COR-L47 (cell line): ENCODE data around the gene STAT5A.
A peak's percentile ranks its signal among the peaks of the same experiment; 100 is the strongest.

Source experiments
- DNase-seq: peaks from one replicate; lab custom pipeline; 2025; lab: John Stamatoyannopoulos, UW

The STAT5A gene

DNA sequence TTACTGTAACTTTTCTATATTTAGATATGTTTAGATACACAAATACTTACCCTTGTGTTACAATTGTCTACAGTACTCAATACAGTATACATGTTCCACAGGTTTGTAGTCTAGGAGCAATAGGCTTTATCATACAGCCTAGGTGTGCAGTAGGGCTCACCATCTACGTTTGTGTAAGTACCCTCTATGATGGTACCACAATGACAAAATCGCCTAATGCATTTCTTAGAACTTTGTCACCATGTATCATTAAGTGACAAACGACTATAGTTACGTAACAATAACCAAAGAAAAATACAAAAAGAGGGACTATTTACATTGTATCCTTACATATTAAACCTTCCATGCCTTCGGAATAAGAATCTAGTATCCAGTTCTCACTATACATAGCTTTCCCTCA, 20.1 kb upstream of the STAT5A start:
- DNase-seq = no peak

DNA sequence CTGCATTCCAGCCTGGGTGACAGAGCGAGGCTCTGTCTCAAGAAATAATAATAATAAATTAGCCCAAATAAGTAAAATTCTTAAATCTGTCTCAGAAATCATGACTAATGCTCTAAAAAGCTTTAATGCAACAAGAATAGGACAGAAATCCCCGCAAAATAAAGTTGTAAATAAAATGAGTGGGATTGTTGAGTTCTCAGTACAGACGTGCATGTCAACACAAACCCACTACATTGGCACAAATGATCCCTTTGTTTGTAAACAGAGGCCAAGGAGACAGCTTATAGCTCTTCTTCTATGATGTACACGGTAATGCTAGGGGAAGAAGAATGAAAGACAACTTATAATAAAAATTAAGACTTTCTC, 18.1 kb upstream of the STAT5A start:
- no peak for DNase-seq

DNA sequence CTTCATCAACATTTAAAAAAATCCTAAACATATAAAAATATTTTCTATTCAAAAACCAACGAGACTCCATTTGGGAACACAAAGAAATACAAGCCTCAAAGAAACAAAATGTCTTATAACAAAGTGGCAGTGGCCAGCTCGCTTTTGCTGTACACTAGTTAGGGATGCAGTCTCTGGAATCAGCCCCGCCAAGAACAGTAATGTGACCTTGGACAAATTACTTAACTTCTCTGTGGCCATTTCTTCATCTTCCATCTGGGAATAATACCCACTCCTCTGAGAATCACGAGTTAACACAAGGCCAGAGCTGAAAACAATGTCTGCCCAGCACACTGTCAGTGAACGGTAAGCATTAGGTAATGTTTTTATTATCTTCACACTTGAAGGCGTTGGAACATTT, 17.7 kb upstream of the STAT5A start:
- no peak for DNase-seq

DNA sequence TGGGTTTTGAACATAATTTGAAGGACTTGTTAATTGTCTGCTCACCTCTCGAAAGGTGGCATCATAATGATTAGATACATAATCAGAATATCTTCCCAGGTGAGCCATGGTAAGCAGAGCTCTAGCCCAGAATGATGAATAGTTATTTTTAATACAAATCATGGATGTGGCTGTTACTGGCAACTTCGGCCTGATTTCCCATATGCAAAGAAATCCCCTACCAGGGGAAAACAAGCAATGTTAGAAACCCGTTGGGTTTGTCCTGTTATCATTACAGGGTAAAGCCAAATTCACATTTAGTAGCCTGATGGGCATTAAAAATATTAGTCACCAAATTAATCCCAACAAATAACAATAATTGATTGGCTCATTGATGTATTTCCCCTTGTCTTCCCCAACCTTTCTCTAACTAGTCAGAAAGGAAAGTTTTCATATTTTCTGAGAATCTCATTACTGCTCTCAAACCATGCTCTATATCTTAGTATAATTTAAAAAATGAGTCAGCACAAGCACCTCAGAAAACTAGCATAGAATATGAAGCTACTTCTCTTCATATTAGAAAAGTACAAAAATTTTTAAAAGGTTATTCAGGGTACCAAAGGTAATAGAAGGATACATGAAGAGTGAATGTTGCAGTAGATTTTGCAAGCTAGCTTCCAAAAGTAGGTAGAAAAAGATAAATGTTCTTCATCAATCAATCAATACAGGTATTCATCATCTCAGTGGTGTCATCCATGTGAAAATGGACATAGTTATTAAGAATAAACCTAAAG, 17.1 kb upstream of the STAT5A start:
- DNase-seq = no peak

DNA sequence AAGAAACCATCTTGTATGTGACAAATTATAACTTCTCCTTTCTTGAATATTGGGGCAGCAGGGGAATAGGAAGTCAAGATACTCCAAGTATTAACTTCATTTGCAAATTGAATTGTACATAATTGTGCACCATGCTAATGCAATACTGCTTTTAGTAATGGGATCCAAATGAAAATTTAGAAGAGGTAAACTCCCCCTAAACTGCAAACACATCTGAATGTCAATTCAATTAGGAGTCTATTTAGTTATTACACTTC, 16.6 kb upstream of the STAT5A start:
- no peak for DNase-seq

DNA sequence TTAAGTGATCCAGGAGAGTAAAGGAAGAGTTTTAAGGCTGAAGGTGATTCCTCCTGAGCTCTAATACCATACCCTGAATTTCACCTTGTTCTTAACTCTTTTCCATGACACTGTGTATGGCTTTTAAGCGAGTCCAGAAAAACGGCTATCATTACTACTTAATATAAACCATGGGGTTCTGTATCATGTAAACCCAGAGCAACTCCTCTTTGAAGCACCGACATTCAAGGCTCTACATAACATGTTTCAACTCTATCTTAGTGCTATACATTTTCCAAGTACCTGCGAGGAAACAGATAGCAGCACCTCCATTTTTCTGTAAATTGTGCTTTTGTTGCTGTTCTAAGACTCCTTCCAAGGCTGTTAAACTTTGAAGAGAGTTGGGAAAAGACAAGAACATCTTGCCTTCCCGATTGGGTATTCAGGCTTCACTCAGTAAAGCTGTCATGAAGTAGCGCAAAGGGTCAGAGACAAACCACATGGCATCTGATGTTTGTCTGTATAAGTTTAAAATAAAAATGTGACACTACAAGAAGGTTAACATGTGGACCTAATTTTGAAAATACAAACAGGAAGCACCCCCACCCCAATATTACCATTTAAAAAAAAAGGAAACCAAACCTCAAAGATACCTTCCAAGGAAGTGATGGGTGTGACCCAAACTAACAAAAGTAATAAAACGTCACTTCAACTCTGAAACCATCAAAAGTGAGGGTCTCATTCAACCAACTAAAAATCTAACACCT, 16.0 kb upstream of the STAT5A start:
- DNase-seq = no peak

DNA sequence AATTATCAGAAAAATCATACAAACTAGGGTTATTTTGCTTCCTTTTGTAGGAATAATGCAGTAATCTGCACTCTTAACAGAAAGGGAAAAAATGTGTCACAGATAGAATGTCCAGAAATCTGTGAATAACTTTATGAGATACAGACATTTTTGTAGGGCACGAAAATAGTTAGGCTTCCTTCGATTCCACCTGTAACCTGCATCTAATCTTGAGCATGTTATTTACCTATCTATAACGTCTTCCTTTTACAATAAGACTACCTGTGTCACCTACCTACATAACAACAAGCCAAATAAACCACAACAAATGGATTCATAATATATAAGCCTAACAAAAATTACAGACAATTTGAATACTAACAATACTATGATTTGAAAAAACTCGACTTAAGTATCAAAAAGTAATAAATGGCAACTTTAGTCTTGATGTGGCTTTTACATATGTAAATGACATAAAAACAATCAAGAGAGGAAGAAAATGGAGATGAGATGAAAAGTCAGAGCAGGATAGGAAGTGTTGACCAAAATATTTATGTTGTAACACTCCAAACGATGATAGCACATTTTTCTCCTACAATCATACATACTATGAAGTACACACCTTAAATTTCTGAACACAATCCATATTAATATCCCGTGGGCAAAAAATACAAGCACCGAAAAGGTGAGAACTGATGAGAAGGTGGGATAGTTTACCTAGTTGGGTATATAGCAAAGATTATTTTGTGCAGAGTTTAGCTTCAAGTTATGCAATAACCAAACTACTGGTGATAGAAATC, 14.6 kb upstream of the STAT5A start:
- no peak for DNase-seq

DNA sequence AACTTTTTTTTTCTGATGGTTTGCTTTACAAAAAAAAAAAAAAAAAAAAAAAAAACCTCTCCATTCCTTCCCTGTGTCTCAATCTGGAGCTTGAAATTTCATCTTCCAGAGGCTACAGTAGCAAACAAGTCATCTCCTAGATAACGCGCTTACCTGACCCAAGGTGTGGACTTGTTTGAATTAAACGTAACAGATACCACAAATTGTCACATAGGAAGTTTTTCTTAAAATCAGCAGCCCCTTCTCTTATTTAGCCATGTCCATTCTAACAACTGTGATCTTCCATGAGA, 14.1 kb upstream of the STAT5A start:
- DNase-seq = no peak

DNA sequence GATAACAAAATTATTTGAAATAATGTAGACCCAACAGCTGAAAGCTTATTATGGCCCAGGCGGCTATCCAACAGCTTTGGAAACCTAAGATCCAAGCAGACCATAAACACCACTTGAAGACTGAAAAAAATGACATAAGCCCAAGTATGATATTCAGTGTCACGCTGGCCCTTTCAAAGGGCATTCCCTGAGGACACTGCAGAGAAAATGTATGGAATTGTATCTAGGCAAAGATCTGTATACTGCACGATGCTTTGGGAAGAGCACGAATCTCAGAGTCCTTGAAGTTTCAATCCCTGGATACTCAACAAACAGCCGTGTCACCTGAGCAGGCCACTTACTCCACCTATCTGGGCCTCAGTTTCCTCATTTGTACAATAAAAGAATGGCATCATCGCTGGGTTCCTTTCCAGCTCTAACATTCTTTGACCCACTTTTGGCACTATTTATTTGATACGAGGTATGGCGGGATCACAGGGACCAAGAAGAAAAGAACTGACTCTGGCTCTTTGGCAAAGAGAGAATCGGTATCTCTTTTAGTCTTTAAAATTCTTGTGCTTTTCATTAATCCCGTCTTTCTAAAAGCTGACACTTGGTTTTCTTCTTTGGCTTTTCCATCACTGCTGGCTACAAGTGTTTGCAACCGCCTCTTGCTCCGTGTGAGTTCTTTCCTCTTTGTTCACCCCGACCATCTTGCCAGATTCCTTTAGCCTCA, 13.3 kb upstream of the STAT5A start:
- DNase-seq = no peak

DNA sequence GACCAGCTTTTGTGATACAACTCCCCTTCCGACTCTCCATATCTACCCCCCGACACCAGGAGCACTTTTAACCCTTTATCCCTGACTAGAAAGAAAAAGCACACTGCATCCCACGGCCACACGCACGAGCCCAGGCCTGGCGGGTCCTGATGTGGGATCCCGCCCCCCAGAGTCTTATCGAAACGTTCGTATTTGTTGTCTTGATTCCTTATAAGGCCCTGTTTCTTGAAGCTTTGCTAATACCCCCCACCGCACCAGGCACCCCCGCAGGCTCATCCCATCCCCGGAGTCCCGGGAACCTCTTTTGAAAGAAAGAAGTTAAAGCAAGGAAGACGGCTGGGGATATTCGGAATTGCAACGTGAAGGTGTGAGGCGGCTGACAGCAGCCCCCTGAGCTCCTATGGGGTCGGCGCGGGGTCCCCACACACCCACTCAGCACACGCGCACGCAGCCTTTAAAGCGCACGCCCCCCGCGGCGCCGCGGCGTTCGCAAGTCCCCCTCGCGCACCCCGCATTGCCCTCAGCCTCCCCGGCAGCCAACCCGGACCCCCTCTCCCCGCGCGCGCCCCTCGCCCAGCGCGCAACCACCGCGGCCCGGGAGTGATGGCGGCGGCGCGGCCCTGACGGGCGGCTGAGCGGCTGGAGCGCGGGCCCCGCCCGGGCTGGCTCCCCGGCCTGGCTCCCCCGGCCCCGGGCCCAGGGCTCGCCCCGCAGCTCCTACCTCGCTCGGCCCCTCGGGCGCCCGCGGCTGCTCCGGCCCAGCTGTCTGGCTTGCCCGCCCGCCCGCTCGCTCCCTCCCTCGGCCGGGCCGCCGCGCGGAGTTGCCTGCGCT, 12.6 kb upstream of the STAT5A start:
- DNase-seq = no peak

DNA sequence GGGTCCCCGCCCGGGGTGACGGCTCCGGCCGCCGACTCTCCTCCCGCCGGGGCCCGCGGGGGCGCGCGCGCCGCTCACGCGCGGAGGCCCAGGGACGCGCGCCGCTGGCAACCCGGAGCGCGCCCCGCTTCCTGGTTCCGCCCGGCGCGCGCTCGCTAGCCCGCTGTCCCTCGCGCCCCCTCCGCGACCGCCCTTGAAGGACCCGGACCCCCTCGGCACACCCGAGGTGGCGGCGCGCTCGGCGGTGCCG, 12.0 kb upstream of the STAT5A start, which contains the start of gene STAT5B:
Gene STAT5B, minus strand, starts transcription at position 33 of the 250 bp plus-strand sequence. CDS start 44,264 bp downstream, outside the sequence.
- DNase-seq = peak; percentile 61

DNA sequence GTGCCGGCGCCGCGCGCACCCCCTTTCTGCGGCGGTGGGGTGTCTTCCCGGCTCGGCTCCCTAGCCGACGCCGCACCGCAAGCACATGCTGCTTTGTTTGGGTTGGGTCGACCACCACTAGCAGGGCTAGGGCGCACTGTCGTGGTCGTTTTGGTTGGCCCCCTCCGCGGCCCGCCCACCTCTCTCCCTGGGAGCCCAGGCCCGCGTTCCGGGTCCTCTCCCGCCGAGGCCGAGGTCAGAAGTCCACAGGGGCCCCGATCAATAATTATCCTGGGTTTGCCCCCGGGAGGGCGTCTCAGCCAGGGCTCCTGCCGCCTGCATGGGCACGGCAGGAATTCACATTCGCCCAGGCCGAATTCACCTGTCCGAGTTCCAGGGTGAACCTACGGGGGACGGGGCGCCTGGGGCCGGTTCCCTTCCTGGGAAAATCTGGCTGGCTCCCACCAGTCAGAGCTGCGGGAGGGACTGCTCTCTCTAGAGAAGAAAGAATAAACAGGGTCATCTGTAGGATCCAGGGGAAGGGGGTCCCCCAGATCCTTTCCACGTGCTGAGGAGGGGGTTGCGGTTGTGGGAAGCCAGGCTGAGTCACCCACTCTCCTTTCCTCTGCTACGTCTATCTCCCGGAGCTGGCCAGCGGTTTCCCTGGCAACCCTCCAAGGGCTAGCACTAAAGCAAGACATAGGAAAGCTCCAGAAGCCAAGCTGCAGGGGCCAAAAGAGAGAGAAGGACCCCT, 11.5 kb upstream of the STAT5A start:
- DNase-seq = peak; percentile 57

DNA sequence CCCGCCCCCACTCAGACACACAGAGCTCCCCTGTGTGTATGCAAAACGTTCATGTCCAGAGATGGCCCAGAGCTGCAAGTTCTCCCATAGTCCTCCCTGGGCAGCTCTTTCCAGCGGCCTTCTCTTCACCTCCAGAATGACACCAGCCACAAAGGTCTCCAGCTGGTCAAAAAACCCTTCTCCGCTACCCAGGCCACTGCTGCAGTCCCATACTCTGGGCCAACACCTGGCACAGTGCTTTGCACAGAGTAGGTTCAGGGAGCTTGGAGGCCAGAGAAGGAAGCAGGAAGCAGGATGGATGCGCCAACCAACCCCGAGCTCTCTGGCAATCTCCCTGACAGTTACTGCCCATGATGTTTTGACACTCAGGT, 11.0 kb upstream of the STAT5A start:
- DNase-seq = no peak

DNA sequence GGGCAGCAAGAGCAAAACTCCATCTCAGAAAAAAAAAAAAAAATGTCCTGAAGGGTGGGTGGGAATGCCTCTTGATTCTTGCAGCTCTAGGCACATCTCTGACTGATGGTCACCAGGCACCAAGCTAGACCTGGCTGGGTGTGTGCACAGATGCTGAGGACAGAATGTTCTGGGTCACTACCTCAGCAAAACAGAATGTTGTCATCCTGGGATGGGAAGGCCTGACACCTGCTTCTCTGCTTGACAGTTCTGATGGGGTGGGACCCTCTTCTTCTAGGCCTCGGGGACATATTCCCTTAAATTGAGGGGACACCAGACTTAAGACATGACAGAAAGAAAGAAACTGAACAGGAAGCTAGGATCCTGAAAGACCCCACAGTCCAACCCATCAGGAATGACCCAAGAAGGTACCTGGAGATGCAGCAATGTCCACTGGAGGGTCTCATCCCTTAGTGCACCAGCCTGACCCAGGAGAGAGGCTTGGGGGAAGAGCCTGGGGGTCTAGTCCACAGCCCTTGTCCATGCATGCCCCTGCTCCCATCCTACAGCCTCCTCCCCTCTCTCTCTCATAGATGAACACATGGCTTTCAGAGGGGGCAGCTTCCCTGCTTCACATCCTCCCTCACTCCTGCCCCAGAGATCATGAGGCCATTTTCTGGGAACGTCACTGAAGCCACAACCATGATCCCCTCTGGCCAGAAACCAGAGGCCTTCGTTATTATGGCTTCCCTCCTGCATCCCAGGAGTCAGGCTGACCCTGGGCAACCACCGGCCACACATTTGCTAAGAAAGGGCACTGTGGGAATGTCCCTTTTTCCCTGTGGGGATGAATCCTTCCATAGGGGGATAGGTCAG, 8.3 kb upstream of the STAT5A start:
- DNase-seq = no peak

DNA sequence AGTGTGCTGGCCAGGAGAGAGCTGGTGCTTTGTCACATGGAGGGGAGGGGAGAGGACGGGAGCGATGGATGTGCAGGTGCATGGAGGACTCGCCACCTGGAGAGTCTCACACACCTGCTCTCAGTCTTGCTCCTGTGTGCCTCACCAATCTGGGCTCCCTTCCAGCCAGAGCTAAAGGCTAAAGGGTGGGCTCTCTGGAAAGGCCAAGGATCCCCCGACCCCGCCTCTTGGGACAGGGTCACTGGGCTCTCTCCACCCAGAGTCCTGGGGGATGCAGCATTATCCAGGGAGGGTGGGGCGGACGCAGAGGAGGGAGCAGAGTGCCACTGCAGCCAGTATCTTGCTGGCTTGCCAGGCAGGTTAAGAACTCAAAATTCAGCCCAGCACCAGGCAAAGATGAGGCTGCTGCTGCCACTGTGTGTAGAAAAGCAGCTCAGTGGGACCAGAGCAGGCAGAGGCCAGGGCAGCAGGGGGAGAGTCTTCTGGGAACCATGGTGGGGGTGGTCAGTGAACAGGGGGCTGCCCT, 6.7 kb upstream of the STAT5A start:
- peak; percentile 83 for DNase-seq

DNA sequence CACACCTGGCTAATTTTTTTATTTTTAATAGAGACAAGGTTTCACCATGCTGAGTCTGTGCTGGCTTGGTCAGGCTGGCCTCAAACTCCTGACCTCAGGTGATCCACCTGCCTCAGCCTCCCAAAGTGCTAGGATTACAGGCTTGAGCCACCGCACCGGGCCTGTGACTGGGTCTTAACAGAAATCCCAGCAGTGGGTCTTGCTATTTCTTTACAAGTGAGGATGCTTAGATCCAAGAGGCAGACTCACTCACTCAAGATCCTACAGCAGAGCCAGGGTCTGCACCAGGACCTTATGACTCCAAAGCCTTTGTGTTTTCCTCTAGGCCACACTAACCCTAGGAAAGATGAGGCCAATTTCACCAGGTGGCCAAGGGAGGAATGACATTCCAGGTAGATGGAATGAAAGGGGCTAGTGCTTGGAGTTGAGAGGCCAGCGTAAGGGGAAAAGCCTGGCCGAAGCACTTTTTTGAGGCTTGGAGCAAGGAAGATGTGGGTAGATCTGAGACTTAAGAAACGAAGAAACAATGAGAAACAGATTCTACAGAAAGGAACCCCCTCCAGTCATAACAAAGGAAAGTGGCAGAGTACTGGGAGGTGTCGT, 5.7 kb upstream of the STAT5A start:
- no peak for DNase-seq

DNA sequence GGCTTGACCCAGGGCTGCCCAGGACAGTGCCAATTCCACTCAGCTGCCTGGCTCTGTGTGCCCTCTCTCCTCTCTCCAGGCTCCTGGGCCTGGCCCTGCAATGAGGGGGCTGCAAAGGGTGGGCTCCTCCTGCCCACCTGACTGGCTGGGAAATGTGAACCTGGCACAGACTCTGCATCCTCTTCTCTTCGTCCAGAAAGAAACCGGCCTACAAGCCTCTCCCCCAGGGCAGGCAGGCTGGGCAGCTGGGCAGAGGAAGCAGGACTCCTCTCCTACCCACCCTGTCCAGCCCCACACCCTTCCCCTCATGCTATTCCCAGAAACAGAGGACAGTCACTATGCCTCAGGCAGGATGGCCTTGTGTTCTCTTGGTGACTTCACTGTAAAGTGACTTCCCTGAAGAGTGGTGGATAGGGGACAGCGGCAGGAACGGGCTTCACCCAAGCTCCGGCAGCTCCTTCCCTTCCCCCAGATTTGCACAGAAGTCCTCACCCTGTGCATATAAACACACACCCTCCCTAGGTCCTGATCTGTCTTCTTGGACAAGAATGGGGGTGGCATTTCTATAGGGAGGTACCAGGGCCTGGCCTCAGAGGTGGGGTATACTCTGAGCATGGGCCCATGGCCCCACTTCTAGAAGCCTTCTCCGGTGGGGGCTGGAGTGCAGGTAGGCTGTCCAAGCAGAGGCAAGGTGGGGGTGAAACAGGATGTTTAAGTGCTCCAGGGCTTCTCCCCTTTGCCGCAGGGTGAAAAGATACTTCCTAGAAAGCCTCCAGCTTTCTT, 4.9 kb upstream of the STAT5A start:
- no peak for DNase-seq

DNA sequence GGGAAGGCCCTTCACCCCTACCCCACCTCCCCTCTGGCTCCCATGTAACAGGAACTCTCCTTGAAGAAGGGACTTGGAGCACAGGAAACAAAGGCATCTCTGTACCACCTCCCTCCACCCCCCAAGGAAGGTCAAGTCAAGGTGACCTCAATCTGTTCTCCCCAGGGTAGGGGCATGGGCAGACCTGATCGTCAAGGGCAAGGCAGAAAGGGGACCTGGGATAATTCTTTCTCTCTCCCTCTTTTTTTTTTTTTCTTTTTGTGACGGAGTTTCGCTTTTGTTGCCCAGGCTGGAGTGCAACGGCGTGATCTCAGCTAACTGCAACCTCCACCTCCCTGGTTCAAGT, 4.3 kb upstream of the STAT5A start:
- DNase-seq = no peak

DNA sequence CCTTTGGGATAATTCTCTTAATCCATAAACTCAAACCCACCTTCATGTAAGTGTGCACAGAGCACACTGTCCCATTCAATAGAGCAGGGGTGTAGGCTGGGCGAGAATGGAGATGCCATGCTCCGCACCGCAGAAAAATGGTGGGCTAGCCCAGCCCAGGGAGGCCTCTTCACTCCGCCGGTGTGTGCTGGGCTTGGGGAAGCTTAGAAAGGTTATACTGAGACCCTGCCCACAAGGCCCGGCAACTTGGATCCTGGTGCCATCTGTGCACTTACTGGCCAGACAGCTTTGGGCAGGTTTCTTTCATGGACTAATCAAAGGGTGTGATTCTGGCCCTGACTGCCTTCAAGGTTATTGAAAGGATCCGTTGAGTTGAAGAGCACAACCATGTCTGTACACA, 3.7 kb upstream of the STAT5A start:
- no peak for DNase-seq
